ENCODE measurements around the gene EPB42. TPM values are rescaled to one million over a fixed set of nuclear protein-coding genes. Genes with fewer than 3 reads are reported as not detected.

The EPB42 gene
- total RNA-seq, 1 experiment from 2014 or later: not detected

- Histone ChIP-seq H3K9me3 (no peaks in the 10 kb centered on the region), H3K4me1 (no peaks in the 10 kb centered on the region), H3K36me3 (ENCODE audit: control insufficient read depth, insufficient read depth, low read length) (no peaks in the 10 kb centered on the region), H3K27me3 (replicated peaks; ENCODE audit: control insufficient read depth, insufficient read depth, low read length) (no peaks in the 10 kb centered on the region), H3K4me3 (ENCODE audit: low read depth, low read length) (no peak overlapping the region)
- no peaks in the 10 kb centered on the region for H3K36me3 Mint-ChIP-seq (ENCODE audit: insufficient read depth, unreplicated experiment)
- intact Hi-C loops (cut with micrococcal nuclease; ENCODE audit: unreplicated experiment): no loop called here
- no peak for TF ChIP-seq CTCF (IDR thresholded peaks at IDR 0.05; ENCODE audit: insufficient read depth in 1 of 2, low read depth in 1 of 2, low read length in 1 of 2, severe bottlenecking in 1 of 2, unreplicated experiment in 1 of 2)
- H3K4me1 Mint-ChIP-seq (ENCODE audit: low read depth, unreplicated experiment): peaks cover 7% of the 10 kb centered on the region
- BruUV-seq (replicated peaks): no TSS peak
- CTCF ChIA-PET: interaction anchor here (0.8 to 1.1 kb wide), 2 partner anchors 10 to 11 kb away, joined by 3 to 5 read pairs; no protein-coding TSS in a partner anchor
- H3K4me3 Mint-ChIP-seq (ENCODE audit: unreplicated experiment): no peak overlapping the region
- no peak for DNase-seq
- POLR2A ChIA-PET: no interaction called here
- no peak overlapping the region for H3K27ac Mint-ChIP-seq (ENCODE audit: unreplicated experiment)
- peaks cover 2% of the 10 kb centered on the region for H3K27me3 Mint-ChIP-seq (ENCODE audit: insufficient read depth, unreplicated experiment)
- H3K9me3 Mint-ChIP-seq (ENCODE audit: unreplicated experiment): peaks cover 8% of the 10 kb centered on the region
These were observed 6.6 kb downstream of the EPB42 start for GRCh38 chr15:43214169-43214568.

DNA sequence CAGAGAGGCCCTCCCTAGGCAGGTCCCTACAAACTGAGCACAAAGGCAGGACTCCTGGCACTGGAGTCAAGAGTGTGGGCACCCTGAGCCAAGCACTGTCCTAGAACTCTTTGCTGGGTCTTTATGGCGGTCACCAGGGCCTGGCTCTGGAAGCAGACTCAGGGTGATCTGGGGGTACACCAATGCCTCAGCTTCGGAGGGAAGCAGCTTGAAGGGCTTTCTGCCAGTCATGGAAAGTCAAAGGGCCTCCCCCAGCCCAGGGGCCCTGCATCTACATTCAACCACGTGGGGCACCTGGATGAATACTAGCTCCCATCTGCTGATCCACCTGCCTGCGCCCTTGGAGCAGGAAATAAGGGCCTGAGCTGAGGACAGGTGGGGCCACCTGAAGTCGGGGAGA is 7.4 kb downstream of the EPB42 start:
- no TSS peak for BruUV-seq (replicated peaks)
- CTCF ChIA-PET: interaction anchor here (0.9 to 1.7 kb wide), 2 partner anchors 9 to 72 kb away, joined by 3 to 4 read pairs; no protein-coding TSS in a partner anchor
- no peak for TF ChIP-seq CTCF (IDR thresholded peaks at IDR 0.05; ENCODE audit: insufficient read depth in 1 of 2, low read depth in 1 of 2, low read length in 1 of 2, severe bottlenecking in 1 of 2, unreplicated experiment in 1 of 2)

GRCh38 chr15:43212951-43213350 is 7.9 kb downstream of the EPB42 start:
- H3K36me3 Mint-ChIP-seq (ENCODE audit: insufficient read depth, unreplicated experiment): no peaks in the 10 kb centered on the region
- Histone ChIP-seq H3K36me3 (ENCODE audit: control insufficient read depth, insufficient read depth, low read length) (no peaks in the 10 kb centered on the region), H3K9me3 (no peaks in the 10 kb centered on the region), H3K4me1 (no peaks in the 10 kb centered on the region), H3K27me3 (replicated peaks; ENCODE audit: control insufficient read depth, insufficient read depth, low read length) (no peaks in the 10 kb centered on the region), H3K4me3 (ENCODE audit: low read depth, low read length) (no peak overlapping the region)
- no peak for TF ChIP-seq CTCF (IDR thresholded peaks at IDR 0.05; ENCODE audit: insufficient read depth in 1 of 2, low read depth in 1 of 2, low read length in 1 of 2, severe bottlenecking in 1 of 2, unreplicated experiment in 1 of 2)
- no peak overlapping the region for H3K27ac Mint-ChIP-seq (ENCODE audit: unreplicated experiment)
- H3K4me1 Mint-ChIP-seq (ENCODE audit: low read depth, unreplicated experiment): peaks cover 7% of the 10 kb centered on the region
- H3K4me3 Mint-ChIP-seq (ENCODE audit: unreplicated experiment): no peak overlapping the region
- no peak for DNase-seq
- H3K27me3 Mint-ChIP-seq (ENCODE audit: insufficient read depth, unreplicated experiment): no peaks in the 10 kb centered on the region
- CTCF ChIA-PET: interaction anchor here (0.9 to 1.7 kb wide), 2 partner anchors 9 to 73 kb away, joined by 3 to 4 read pairs; no protein-coding TSS in a partner anchor
- POLR2A ChIA-PET: no interaction called here
- H3K9me3 Mint-ChIP-seq (ENCODE audit: unreplicated experiment): peaks cover 8% of the 10 kb centered on the region
- intact Hi-C loops (cut with micrococcal nuclease; ENCODE audit: unreplicated experiment): no loop called here
- no TSS peak for BruUV-seq (replicated peaks)

More for the DNA sequence above, 7.4 kb downstream of the EPB42 start:
- Mint-ChIP-seq H3K36me3 (ENCODE audit: insufficient read depth, unreplicated experiment) (no peaks in the 10 kb centered on the region), H3K27me3 (ENCODE audit: insufficient read depth, unreplicated experiment) (peaks cover 2% of the 10 kb centered on the region), H3K9me3 (ENCODE audit: unreplicated experiment) (peaks cover 8% of the 10 kb centered on the region), H3K4me3 (ENCODE audit: unreplicated experiment) (no peak overlapping the region), H3K27ac (ENCODE audit: unreplicated experiment) (no peak overlapping the region), H3K4me1 (ENCODE audit: low read depth, unreplicated experiment) (peaks cover 7% of the 10 kb centered on the region)
- Histone ChIP-seq H3K9me3 (no peaks in the 10 kb centered on the region), H3K36me3 (ENCODE audit: control insufficient read depth, insufficient read depth, low read length) (no peaks in the 10 kb centered on the region), H3K4me1 (no peaks in the 10 kb centered on the region), H3K4me3 (ENCODE audit: low read depth, low read length) (no peak overlapping the region), H3K27me3 (replicated peaks; ENCODE audit: control insufficient read depth, insufficient read depth, low read length) (no peaks in the 10 kb centered on the region)
- intact Hi-C loops (cut with micrococcal nuclease; ENCODE audit: unreplicated experiment): no loop called here
- POLR2A ChIA-PET: no interaction called here
- DNase-seq: no peak
